ENCODE measurements around the gene NDUFB4. TPM values are rescaled to one million over a fixed set of nuclear protein-coding genes. Genes with fewer than 3 reads are reported as not detected.
"Not testable (repeated sequence)": the region's sequence is repeated elsewhere in the genome, so short reads cannot be mapped to it uniquely, and the experiment has no call there.

The NDUFB4 gene
- total RNA-seq, 4 donors from 2014 or later = 114 to 235 (median 143) TPM

GRCh38 chr3:120604784-120605183 lies 8.6 kb downstream of the NDUFB4 start:
- no peak overlapping the region for H3K4me3 ChIP-seq (ENCODE audit: low read depth, poor library complexity, severe bottlenecking)
- DNase-seq (ENCODE audit: low spot score in 2 of 2) = no peak
- intact Hi-C loops (cut with DNase I; ENCODE audit: low total_unique reads) = no loop called here
- no peak for TF ChIP-seq POLR2A (IDR thresholded peaks at IDR 0.05)
- no peak for TF ChIP-seq CTCF (IDR thresholded peaks at IDR 0.05)

- WGBS, 2 donors = 76 to 80% methylated on average over 4 of the region's 4 CpGs
- no peak overlapping the region for H3K4me3 ChIP-seq (ENCODE audit: low read depth, poor library complexity, severe bottlenecking)
- DNase-seq (ENCODE audit: low spot score in 2 of 2) = no peak
- intact Hi-C loops (cut with DNase I; ENCODE audit: low total_unique reads) = no loop called here
- TF ChIP-seq POLR2A (IDR thresholded peaks at IDR 0.05) (no peak), CTCF (IDR thresholded peaks at IDR 0.05) (no peak)
These were observed 12.4 kb downstream of the NDUFB4 start for GRCh38 chr3:120608506-120608905.

- intact Hi-C loops (cut with DNase I; ENCODE audit: low total_unique reads) = no loop called here
- no peak overlapping the region for H3K4me3 ChIP-seq (ENCODE audit: low read depth, poor library complexity, severe bottlenecking)
- DNase-seq (ENCODE audit: low spot score in 2 of 2) = no peak
- 63 to 74% methylated on average over 8 of the region's 8 CpGs for WGBS, 2 donors
- no peak for TF ChIP-seq CTCF (IDR thresholded peaks at IDR 0.05)
- no peak for TF ChIP-seq POLR2A (IDR thresholded peaks at IDR 0.05)
These were observed 18.6 kb downstream of the NDUFB4 start for GRCh38 chr3:120614765-120615164.

GRCh38 chr3:120615847-120616609 lies 19.9 kb downstream of the NDUFB4 start:
- DNase-seq (ENCODE audit: low spot score in 2 of 2) = peak; percentile 55 to 90
- intact Hi-C loops (cut with DNase I; ENCODE audit: low total_unique reads) = no loop called here
- H3K4me3 ChIP-seq (ENCODE audit: low read depth, poor library complexity, severe bottlenecking) = no peak overlapping the region
- WGBS, 2 donors = 60% methylated on average over 13 of the region's 13 CpGs
- no peak for TF ChIP-seq CTCF (IDR thresholded peaks at IDR 0.05)
- no peak for TF ChIP-seq POLR2A (IDR thresholded peaks at IDR 0.05)

GRCh38 chr3:120616745-120617144 lies 20.6 kb downstream of the NDUFB4 start:
- H3K4me3 ChIP-seq (ENCODE audit: low read depth, poor library complexity, severe bottlenecking); DNase-seq (ENCODE audit: low spot score in 2 of 2); intact Hi-C loops (cut with DNase I; ENCODE audit: low total_unique reads): not testable (repeated sequence)
- WGBS, 2 donors = 59 to 78% methylated on average over 8 of the region's 8 CpGs

GRCh38 chr3:120622457-120622856 lies 26.3 kb downstream of the NDUFB4 start:
- intact Hi-C loops (cut with DNase I; ENCODE audit: low total_unique reads) = no loop called here
- TF ChIP-seq POLR2A (IDR thresholded peaks at IDR 0.05) (no peak), CTCF (IDR thresholded peaks at IDR 0.05) (no peak)
- 76 to 94% methylated on average over 3 of the region's 3 CpGs for WGBS, 2 donors
- no peak for DNase-seq (ENCODE audit: low spot score in 2 of 2)
- no peak overlapping the region for H3K4me3 ChIP-seq (ENCODE audit: low read depth, poor library complexity, severe bottlenecking)

All from lower leg skin (tissue), 4 donors.